ENCODE measurements around the gene ACHE. TPM values are rescaled to one million over a fixed set of nuclear protein-coding genes. Genes with fewer than 3 reads are reported as not detected.

The ACHE gene
- total RNA-seq, 1 donor from 2014 or later = 0.16 TPM

GRCh38 chr7:100893318-100893895 lies 2.3 kb downstream of the ACHE start:
- Mint-ChIP-seq H3K4me1 (peaks cover 30% of the 10 kb centered on the region), H3K9me3 (no peaks in the 10 kb centered on the region), H3K27me3 (peaks cover 38% of the 10 kb centered on the region), H3K36me3 (ENCODE audit: low read depth) (peaks cover 2% of the 10 kb centered on the region), H3K27ac (no peak overlapping the region), H3K4me3 (peak overlapping the region; percentile 52)
- TF ChIP-seq, protein P1, sequence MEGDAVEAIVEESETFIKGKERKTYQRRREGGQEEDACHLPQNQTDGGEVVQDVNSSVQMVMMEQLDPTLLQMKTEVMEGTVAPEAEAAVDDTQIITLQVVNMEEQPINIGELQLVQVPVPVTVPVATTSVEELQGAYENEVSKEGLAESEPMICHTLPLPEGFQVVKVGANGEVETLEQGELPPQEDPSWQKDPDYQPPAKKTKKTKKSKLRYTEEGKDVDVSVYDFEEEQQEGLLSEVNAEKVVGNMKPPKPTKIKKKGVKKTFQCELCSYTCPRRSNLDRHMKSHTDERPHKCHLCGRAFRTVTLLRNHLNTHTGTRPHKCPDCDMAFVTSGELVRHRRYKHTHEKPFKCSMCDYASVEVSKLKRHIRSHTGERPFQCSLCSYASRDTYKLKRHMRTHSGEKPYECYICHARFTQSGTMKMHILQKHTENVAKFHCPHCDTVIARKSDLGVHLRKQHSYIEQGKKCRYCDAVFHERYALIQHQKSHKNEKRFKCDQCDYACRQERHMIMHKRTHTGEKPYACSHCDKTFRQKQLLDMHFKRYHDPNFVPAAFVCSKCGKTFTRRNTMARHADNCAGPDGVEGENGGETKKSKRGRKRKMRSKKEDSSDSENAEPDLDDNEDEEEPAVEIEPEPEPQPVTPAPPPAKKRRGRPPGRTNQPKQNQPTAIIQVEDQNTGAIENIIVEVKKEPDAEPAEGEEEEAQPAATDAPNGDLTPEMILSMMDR (IDR thresholded peaks at IDR 0.05) = no peak
- no peak for DNase-seq
- ATAC-seq (ENCODE audit: low read depth) = no peak
- intact Hi-C loops (cut with micrococcal nuclease) = no loop called here
- CTCF ChIA-PET = interaction anchor here (1.0 to 2.1 kb wide), 2 partner anchors 165 to 168 kb away, joined by 3 to 13 read pairs; no protein-coding TSS in a partner anchor
- POLR2A ChIA-PET = no interaction called here

GRCh38 chr7:100892364-100893317 lies 3.0 kb downstream of the ACHE start:
- DNase-seq (no peak), ATAC-seq (ENCODE audit: low read depth) (no peak)
- peaks cover 1% of the 10 kb centered on the region for H3K9me3 Mint-ChIP-seq
- CTCF ChIA-PET = no interaction called here
- peaks cover 37% of the 10 kb centered on the region for H3K4me1 Mint-ChIP-seq
- intact Hi-C loops (cut with micrococcal nuclease) = no loop called here
- no peak overlapping the region for H3K27ac Mint-ChIP-seq
- peaks cover 32% of the 10 kb centered on the region for H3K27me3 Mint-ChIP-seq
- TF ChIP-seq, protein P1 (IDR thresholded peaks at IDR 0.05) = no peak
- peak overlapping the region; percentile 52 for H3K4me3 Mint-ChIP-seq
- H3K36me3 Mint-ChIP-seq (ENCODE audit: low read depth) = peaks cover 10% of the 10 kb centered on the region
- POLR2A ChIA-PET = interaction anchor here (1.8 kb wide), 1 partner anchor 18 kb away, joined by 12 read pairs; the partner anchor contains the start of gene SRRT

DNA sequence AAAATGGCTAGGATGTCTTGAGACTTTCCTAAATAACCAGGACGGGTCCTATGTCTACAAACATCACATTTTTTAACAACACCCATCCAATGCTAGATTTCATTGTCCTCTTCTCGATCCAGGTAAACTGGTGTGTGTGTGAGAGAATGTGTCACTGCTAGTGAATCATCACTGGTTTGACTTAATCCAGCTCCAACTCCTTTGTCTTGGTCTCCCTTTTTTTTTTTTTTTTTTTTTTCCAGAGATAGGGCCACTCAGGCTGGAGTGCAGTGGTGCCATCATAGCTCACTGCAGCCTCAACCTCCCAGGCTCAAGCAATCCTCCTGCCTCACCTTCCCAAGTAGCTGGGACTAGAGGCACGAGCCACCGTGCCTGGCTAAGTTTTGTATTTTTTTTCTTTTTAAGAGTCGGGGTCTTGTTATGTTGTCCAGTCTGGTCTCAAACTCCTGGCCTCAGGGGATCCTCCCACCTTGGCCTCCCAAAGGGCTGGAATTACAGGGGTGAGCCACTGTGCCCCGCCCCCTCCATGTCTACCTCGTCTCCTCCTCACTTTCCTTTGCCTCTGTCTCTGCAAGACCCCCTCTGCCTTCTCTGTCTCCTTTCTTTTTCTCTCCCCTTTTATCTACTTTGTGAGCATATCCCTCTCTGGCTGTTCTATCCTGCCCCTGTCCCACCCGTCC lies 4.0 kb downstream of the ACHE start:
- CTCF ChIA-PET = no interaction called here
- POLR2A ChIA-PET = interaction anchor here (0.6 to 1.8 kb wide), 2 partner anchors 17 to 226 kb away, joined by 5 to 12 read pairs; partner anchors contain the start of gene SRRT
- TF ChIP-seq, protein P1 (IDR thresholded peaks at IDR 0.05) = no peak
- H3K27ac Mint-ChIP-seq = no peak overlapping the region
- H3K27me3 Mint-ChIP-seq = peaks cover 29% of the 10 kb centered on the region
- peaks cover 2% of the 10 kb centered on the region for H3K9me3 Mint-ChIP-seq
- no peak for ATAC-seq (ENCODE audit: low read depth)
- peak overlapping the region; percentile 41 for H3K4me3 Mint-ChIP-seq
- H3K36me3 Mint-ChIP-seq (ENCODE audit: low read depth) = peaks cover 19% of the 10 kb centered on the region
- peaks cover 45% of the 10 kb centered on the region for H3K4me1 Mint-ChIP-seq
- DNase-seq = no peak
- intact Hi-C loops (cut with micrococcal nuclease) = loop anchor here (2.0 kb wide), 1 partner anchor 973 kb away; the partner anchor contains the start of gene TRIM4

DNA sequence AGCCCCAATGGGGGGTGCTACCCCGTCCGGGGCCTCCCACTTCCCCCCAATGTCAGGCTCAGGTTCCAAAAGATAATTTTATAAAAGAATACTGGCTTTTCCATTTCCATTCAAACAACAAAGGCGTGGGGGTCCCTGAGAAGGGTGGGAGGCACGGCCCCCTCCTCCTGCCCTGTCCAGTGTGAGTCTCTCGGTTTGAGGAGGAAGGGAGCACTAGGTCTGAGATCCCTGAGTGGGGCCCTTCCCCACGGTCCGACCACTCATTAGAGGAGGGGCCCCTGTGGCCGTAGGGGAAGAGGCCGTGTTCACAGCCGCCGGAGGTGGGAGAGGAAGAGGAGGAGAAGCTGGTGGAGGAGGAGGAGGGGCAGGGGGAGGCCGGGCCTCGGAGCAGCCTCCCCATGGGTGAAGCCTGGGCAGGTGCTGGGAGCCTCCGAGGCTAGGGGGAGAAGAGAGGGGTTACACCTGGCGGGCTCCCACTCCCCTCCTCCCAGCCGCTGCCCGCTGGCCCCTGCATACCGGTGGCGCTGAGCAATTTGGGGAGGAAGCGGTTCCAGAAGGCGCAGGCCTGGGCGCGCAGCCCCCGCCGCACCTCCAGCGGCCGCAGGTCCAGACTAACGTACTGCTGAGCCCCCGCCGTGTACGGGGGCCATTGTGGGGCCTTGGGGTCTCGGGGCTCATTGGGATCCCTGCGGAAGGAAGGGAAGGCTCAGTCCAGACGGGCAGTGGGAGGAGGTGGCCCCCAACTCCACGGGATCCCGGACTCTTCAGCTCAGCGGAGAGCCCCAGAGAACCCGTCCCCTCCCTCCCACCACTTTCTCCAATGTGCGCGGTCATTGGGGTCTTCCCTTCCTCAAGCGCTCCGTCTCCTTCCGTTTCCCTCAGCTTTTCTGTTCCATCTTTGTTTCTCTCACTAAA lies 4.8 kb downstream of the ACHE start:
- Mint-ChIP-seq H3K36me3 (ENCODE audit: low read depth) (peaks cover 27% of the 10 kb centered on the region), H3K27me3 (peaks cover 24% of the 10 kb centered on the region), H3K27ac (no peak overlapping the region), H3K4me3 (peak overlapping the region; percentile 87), H3K9me3 (peaks cover 2% of the 10 kb centered on the region), H3K4me1 (peaks cover 44% of the 10 kb centered on the region)
- ChIA-PET CTCF (interaction anchor here (1.4 to 1.5 kb wide), 2 partner anchors 38 to 186 kb away, joined by 4 to 6 read pairs; partner anchors contain the start of gene SLC12A9), POLR2A (interaction anchor here (0.6 to 7.3 kb wide), 7 partner anchors 16 to 462 kb away, joined by 5 to 254 read pairs (median 12); partner anchors contain the start of genes MEPCE, PLOD3, POP7 and SRRT)
- TF ChIP-seq, protein P1 (IDR thresholded peaks at IDR 0.05) = no peak
- DNase-seq (no peak), ATAC-seq (ENCODE audit: low read depth) (no peak)
- intact Hi-C loops (cut with micrococcal nuclease) = loop anchor here (2.0 kb wide), 1 partner anchor 972 kb away; the partner anchor contains the start of gene TRIM4
